Brain microvascular endothelial cell (primary cell): Measurements from ENCODE around the gene AMH.

ENCODE experiments used
- DNase-seq: peaks from one replicate; pipeline ENCODE4 v3.0.0-alpha.2; 2020
- H3K27ac ChIP-seq: fragments of 250-450 bp; sonication (Bioruptor Pico); 2 replicates; pipeline ENCODE4 v1.5.1; 2020; ENCODE audit warnings: mild to moderate bottlenecking, moderate library complexity
- H3K27me3 ChIP-seq: fragments of 250-450 bp; sonication (Bioruptor Pico); replicated peaks from 2 replicates; pipeline ENCODE4 v1.5.1; 2020; ENCODE audit warnings: mild to moderate bottlenecking
- H3K36me3 ChIP-seq: fragments of 250-450 bp; sonication (Bioruptor Pico); replicated peaks from 2 replicates; pipeline ENCODE4 v1.5.1; 2020; ENCODE audit warnings: mild to moderate bottlenecking
- H3K4me3 ChIP-seq: 2 replicates; pipeline ENCODE4 v1.5.1; 2011; ENCODE audit warnings: low read depth, mild to moderate bottlenecking, control low read depth, low read length, moderate library complexity
- in situ Hi-C: cut with HindIII; loops from 2 replicates; pipeline ENCODE4 v1.10.0; 2017; ENCODE audit warnings: low sequenced_read_pairs, low pct_ligation_motif_present
- TF ChIP-seq, protein P1 (sequence below): IDR thresholded peaks from 2 replicates; pipeline ENCODE4 v1.5.1; 2011; ENCODE audit warnings: low read depth, mild to moderate bottlenecking, moderate library complexity, low read length, control low read depth, inconsistent platforms; ENCODE audit errors: missing control alignments

Gene AMH

DNA sequence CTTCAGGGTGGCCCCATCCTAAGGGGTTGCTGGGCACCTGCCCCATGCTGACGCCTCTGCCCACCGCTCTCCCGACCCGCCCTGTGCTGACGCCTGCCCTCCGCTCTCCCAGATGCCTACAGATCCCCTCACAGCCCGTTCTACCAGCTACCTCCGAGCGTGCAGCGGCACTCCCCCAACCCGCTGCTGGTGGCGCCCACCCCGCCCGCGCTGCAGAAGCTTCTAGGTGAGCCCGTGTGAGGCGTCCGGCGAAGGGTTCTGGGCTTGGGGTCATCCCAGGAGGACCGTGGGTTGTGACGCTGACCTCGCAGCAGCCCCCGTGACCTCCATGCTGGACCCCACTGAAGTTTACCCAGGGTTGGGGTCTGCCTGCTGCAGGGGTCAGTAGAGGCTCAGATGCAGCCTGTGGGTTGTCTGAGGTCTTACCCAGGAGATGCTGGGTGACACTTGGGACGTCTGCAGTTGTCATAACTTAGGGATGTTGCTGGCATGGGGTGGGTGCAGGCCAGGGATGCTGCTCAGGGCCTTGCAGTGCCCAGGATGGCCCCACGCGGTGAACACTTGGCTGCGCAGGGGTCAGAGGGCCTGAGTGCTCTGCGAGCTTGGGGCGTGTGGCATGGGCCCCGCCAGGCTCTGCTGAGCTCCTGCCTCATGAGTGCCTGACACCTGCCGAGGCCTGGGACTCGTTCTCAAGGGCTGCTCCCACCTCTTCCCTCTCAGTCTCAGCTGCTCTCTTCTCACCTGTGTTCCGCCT, 38.0 kb upstream of the AMH start:
- no peaks in the 10 kb centered on the region for H3K27me3 ChIP-seq
- in situ Hi-C loops: no loop called here
- DNase-seq: no peak
- peaks cover 74% of the 10 kb centered on the region for H3K36me3 ChIP-seq
- no peak overlapping the region for H3K4me3 ChIP-seq
- no peak overlapping the region for H3K27ac ChIP-seq
- TF ChIP-seq, protein P1, sequence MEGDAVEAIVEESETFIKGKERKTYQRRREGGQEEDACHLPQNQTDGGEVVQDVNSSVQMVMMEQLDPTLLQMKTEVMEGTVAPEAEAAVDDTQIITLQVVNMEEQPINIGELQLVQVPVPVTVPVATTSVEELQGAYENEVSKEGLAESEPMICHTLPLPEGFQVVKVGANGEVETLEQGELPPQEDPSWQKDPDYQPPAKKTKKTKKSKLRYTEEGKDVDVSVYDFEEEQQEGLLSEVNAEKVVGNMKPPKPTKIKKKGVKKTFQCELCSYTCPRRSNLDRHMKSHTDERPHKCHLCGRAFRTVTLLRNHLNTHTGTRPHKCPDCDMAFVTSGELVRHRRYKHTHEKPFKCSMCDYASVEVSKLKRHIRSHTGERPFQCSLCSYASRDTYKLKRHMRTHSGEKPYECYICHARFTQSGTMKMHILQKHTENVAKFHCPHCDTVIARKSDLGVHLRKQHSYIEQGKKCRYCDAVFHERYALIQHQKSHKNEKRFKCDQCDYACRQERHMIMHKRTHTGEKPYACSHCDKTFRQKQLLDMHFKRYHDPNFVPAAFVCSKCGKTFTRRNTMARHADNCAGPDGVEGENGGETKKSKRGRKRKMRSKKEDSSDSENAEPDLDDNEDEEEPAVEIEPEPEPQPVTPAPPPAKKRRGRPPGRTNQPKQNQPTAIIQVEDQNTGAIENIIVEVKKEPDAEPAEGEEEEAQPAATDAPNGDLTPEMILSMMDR: no peak

DNA sequence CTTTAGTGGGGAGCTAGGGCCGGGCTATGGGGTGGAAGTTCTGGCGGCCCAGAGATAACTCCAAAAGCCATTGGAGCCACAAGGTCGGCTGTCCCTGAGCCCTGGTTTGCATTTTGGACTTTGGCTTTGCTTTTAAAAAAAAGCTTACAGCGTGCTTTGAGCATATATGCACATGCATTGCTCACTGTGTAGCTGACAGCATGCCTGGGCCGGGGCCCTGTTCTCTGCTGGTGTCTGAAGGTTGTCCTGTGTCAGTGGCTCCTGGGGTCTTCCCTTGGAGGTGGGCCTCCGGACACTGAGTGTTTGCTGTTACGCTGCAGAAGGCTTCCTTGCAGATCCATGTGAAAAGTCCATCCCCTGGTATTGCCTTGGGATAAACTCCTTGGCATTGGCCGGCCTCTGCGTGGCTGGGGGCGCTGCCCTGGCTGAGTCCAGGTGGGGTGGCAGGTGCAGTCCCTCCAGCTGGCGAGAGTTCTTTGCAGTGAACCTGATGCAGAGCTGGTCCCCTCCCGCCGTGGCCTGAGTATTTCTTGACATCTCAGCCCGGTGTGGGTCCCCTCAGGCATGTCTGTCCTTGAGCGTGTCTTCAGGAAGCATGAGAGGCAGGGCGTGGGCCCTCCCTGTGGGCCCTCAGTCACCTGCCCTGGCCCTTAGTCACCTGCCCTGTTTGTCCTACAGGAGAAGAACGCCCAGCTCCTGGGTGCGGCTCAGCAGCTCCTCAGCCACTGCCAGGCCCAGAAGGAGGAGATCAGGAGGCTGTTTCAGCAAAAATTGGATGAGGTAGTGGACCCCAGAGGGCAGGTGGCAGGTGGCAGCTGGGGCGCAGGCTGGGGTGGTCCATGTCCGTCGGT, 36.0 kb upstream of the AMH start:
- in situ Hi-C loops: no loop called here
- Histone ChIP-seq H3K27ac (no peak overlapping the region), H3K27me3 (no peaks in the 10 kb centered on the region), H3K36me3 (peaks cover 78% of the 10 kb centered on the region), H3K4me3 (no peak overlapping the region)
- TF ChIP-seq, protein P1: no peak
- DNase-seq: no peak

DNA sequence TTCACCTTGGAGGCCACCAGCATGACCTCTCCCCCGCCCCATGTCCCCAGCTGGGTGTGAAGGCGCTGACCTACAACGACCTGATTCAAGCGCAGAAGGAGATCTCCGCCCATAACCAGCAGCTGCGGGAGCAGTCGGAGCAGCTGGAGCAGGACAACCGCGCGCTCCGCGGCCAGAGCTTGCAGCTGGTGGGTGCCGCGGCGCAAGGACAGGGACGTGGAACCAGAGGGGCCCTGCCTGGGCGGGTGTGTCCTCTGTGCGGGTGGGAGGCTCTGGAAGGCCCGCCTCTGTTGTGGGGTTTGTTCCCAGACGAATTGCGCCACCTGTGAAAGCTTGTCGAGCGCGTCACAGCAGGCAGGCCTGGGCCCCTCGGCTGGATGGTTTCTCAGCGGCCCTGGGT, 35.3 kb upstream of the AMH start:
- TF ChIP-seq, protein P1: no peak
- DNase-seq: no peak
- Histone ChIP-seq H3K36me3 (peaks cover 77% of the 10 kb centered on the region), H3K27ac (no peak overlapping the region), H3K4me3 (no peak overlapping the region), H3K27me3 (no peaks in the 10 kb centered on the region)
- in situ Hi-C loops: no loop called here

DNA sequence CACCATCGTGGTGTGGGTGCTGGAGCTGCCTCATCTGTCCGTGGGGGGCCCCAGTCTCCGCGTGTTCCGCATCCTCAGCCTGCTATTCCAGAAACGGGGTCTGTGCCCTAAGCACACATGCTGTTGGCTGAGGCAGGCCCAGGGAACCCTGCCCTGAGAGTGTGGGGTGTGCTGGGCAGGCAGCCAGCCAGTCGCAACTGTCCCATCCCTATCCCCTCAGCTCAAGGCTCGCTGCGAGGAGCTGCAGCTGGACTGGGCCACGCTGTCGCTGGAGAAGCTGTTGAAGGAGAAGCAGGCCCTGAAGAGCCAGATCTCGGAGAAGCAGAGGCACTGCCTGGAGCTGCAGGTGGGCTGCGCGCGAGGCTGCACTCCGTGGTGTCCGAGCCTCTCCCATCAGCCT, 34.9 kb upstream of the AMH start:
- Histone ChIP-seq H3K27me3 (no peaks in the 10 kb centered on the region), H3K27ac (no peak overlapping the region), H3K36me3 (peaks cover 77% of the 10 kb centered on the region), H3K4me3 (no peak overlapping the region)
- TF ChIP-seq, protein P1: no peak
- in situ Hi-C loops: no loop called here
- DNase-seq: no peak

DNA sequence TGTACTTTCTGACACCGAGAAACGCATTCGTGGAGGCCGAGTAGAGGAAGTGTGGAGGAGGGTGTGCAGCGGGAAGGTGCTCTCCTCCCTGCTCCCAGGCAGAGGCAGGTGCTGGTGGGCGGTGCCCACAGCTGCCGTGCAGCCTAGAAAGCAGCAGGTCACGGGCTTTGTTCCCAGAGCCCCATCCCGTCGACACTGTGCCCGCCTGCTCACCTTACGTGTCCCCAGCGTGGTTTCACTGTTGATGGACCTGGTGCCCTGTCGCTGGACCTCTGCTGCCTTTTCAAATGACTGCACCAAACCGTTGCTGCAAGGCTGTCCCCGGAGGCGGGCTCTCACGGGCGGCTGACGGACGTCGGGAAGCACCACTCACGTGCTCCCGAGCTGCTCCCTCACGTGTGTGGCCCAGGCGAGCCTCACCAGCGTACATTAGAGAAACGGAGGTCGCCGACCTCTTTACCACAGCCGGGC, 33.8 kb upstream of the AMH start:
- in situ Hi-C loops: no loop called here
- no peak for DNase-seq
- H3K27me3 ChIP-seq: no peaks in the 10 kb centered on the region
- TF ChIP-seq, protein P1: no peak
- no peak overlapping the region for H3K4me3 ChIP-seq
- peaks cover 84% of the 10 kb centered on the region for H3K36me3 ChIP-seq
- no peak overlapping the region for H3K27ac ChIP-seq
